Body of pancreas (tissue), 4 donors: ENCODE data around the gene ZNF630.

Experiments
- CTCF ChIP-seq, 7 experiments: fragments of 450-650 bp in 4 of 7; fragments of 200-600 bp in 3 of 7; sonication (generic) in 3 of 7; IDR thresholded peaks; one replicate each; pipeline ENCODE4 v1.5.1; 2016 to 2019; ENCODE audit warnings: antibody characterized with exemption in 7 of 7
- POLR2A ChIP-seq, 3 donors: fragments of 450-650 bp; IDR thresholded peaks; one replicate each; pipeline ENCODE4 v1.6.1; 2016; ENCODE audit warnings: antibody characterized with exemption in 3 of 3, mild to moderate bottlenecking in 2 of 3

GRCh38 chrX:48090123-48090522 lies 18.7 kb upstream of the ZNF630 start:
- TF ChIP-seq POLR2A (IDR thresholded peaks at IDR 0.05) (no peak), CTCF (IDR thresholded peaks at IDR 0.05) (no peak)
